M059J (cell line): ENCODE results near the gene TMEM158. TPM values are rescaled to one million over a fixed set of nuclear protein-coding genes. Genes with fewer than 3 reads are reported as not detected.
A peak's percentile ranks its signal among the peaks of the same experiment; 100 is the strongest.

Source experiments
- DNase-seq: peaks from one replicate; pipeline ENCODE4 v3.0.0-alpha.2; 2012; ENCODE audit warnings: low read depth
- total RNA-seq: library from RNA; depleted of rRNA; stranded (reverse); fragments of >200 nt; shearing (Covaris generic); gene quantifications from 2 replicates; pipeline ENCODE4 v1.2.3, GENCODE V29; 2014

TMEM158 gene
- total RNA-seq, 1 experiment from 2014 or later = 272 TPM

DNA sequence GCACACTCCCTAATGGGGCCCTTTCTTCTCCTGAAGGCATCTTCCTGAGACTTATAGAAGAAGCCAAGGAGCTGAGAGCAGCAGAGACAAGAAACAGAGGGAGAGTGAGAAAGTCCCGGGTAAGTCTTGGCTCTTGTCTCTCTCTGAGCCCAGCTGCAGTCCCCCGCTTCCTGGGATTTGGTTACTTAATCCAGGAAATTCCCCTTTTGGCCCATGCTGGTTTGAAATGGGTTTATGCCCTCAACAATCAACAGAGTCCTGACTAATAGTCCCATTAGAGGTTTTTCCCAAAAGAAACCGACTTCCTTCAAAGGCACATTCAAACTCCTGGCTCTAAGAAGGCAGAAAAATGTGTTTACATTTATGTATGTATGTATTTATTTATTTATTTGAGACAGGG is 22.0 kb downstream of the TMEM158 start:
- DNase-seq = peak; percentile 74

GRCh38 chr3:45199837-45200648 is 26.0 kb downstream of the TMEM158 start:
- peak; percentile 90 for DNase-seq

DNA sequence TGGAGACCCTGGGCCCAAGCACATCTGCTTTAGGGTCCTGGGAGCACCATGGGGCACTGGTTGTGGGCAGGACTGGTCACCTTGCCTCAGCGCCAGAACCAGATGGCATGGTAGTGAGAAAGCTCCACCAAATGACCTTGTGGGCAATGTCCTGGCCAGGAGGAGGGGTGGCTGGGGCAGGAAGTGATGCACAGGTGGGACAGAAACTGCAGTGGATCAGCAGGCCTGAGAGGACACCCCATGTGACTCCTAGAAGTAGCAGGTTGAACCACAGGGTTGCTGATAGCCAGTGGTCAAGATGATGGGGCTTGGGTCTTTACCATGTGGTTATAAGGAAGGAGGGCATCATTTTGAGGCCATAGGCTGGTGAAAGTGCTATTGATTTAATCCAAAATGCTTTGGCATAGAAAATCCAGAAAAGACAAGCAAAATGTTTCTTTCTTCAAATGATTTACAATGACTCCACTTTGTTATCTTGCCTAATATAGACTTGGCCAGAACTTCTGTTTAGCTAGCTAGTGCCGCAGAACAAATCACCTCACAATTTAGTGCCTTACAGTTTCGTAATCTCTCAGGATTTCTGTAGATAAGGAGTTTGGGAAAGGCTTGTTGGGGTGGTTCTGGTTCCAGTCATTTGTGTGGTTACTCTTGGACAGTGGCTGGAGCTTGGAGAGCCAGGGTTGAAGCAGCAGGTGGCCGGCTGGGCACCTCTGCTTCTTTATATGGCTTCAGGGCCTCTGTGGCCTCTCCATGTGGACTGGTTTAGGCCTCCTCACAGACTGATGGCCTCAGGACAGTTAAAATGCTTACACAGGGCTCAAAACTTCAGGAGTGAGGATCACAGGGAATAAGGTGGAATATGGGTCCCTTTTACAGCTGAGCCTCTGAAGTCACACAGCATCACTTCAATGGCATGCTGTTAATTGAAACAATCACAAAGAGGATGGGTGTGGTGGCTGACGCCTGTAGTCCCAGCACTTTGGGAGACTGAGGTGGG is 27.5 kb downstream of the TMEM158 start:
- DNase-seq = no peak

GRCh38 chr3:45194791-45195190 is 31.3 kb downstream of the TMEM158 start:
- DNase-seq = no peak

- no peak for DNase-seq
Observed at GRCh38 chr3:45191924-45192417, 34.1 kb downstream of the TMEM158 start.

GRCh38 chr3:45191424-45191823 is 34.7 kb downstream of the TMEM158 start:
- DNase-seq = no peak

DNA sequence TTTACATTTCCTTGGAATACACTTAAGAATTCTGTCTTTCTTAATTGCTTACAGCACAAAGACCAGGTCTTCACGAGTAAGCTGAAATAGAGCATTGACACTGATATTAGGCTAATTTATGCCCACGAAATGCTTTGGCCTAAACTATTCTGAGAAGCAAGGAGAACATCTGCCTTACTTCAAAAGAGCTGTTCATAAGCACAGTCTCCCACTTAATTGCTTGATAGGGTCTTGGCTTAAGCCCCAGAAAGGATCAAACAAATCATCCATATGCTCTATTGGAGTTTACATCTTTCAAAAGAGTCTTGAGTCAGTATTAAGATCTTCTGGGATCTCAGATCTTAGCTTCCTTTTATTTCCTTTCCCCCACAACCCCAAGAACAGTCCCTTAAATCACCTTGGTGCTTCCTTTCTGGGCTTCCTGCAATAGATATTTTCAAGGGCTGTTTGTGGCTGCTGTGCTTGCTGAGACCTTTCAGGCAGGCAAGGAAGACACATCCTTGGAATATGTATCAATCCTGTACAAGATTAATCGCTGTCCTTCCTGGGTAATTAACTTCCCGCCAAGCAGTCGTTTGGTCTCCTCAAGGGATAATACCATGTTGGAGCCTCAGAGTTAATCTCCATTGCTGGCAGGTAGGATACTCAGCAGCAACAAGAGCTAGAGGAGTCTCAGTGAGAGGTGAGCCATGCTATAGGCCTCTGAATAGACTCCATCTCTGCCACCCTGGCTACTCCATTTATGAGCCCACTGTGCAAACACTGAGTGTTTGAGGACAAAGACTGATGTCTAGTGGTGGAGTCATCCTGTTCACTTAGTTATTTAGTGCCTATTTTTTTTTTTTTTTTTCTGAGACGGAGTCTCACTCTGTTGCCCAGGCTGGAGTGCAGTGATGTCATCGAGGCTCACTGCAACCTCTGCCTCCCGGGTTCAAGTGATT is 37.1 kb downstream of the TMEM158 start:
- no peak for DNase-seq

DNA sequence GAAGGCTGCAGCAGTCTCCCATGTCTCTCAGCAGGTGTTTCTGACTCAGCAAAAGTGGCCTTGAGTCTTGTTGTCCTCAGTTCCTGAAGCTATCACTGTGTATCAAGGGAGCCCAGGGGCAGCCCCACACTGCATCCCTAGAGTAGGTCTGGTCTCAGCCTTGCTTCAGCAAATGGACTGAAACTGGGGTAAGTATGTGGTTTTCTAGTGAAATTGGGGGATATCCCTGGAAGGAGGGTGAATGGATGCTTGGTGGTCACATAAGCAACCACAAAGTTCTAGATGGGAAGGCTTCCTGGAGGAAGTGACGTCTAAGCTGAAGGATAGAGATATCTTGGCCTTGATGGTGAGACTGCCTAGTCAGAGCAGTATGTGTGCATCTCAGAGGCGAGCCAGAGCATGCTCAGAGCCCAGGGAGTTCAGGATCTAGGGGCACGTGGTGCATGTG is 38.4 kb downstream of the TMEM158 start:
- no peak for DNase-seq

GRCh38 chr3:45186871-45187270 is 39.2 kb downstream of the TMEM158 start:
- no peak for DNase-seq

DNA sequence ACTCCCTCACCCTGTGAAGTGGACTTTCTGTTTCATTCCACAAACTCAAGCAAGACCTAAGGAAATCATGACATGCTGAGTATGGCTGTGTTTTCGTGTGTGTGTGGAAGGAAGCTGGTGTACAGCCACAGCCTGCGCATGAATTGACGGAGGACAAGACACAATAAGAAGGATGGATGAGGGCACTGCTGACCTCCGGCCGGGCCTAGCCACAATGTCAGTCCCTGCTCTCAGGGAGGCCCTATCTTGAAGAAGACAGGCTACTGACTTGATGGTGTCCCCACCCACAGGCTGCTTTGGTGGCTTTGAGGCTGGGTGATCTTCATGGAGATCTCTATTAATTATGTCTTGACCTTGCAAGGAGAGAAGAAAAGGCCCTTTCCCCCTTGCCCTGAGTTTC is 40.6 kb downstream of the TMEM158 start:
- no peak for DNase-seq

DNA sequence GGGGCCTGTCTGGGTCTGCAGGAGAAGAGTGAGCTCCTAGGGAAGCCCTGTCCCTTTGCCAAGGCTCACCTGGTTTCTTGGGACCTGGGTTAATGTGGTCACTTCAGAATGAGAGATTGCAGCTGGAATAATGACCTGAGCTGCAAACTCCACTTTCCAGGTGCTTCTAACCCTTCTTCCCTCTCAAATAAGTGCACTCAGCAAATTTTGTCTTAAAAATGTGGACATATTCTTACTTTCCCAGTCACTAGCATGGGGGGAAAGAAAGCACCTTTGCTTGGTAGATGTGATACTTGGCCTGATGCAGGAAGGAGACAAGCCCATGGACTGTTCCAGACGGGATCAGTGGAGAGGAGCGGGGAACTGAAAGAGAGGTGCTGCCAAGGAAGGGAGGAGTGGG is 41.0 kb downstream of the TMEM158 start:
- DNase-seq = no peak

GRCh38 chr3:45183872-45184262 is 42.2 kb downstream of the TMEM158 start:
- DNase-seq = no peak

GRCh38 chr3:45182915-45183871 is 42.9 kb downstream of the TMEM158 start:
- DNase-seq = peak; percentile 82

DNA sequence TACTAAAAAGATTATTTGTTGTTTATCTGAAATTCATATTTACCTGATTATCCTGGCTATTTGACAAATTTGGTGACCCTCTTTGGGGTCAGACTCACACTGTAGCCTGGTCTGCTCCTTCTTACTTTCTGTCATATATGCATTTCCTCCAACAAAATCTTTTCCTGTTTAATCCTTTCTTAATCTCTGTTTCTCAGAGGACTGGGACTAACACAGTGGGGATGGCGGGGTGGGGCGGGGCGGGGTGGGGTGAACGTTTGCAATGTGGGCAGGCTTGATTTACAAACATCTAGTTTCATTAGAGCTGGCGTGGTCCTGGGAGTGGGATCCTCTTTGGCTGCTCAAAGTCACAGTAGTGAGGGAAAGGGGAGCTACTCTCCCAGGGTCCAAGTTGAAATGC is 44.6 kb downstream of the TMEM158 start:
- DNase-seq = no peak

DNA sequence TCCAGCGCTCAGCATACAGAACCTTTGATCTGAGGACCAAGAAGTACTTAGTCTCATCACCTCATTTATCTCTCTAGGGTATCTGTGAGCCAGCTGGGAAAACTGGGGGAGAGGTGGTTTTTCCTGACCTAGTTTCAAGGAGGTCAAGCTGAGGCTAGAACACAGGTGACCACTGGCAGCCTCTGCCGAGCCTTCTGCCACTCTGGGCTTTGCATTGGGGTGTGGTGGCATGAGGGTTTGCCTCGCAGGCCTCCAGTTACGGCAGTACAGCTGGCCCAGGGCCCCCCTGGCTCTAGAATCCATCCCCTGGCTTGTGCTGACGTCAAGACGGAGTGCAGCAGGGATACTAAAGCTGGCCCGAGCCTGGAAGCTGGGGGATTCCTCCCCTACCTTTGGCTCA is 45.2 kb downstream of the TMEM158 start:
- DNase-seq = no peak

- peak; percentile 78 for DNase-seq
Observed at GRCh38 chr3:45180051-45180450, 46.0 kb downstream of the TMEM158 start.

GRCh38 chr3:45179163-45179562 is 46.9 kb downstream of the TMEM158 start:
- DNase-seq = peak; percentile 67

DNA sequence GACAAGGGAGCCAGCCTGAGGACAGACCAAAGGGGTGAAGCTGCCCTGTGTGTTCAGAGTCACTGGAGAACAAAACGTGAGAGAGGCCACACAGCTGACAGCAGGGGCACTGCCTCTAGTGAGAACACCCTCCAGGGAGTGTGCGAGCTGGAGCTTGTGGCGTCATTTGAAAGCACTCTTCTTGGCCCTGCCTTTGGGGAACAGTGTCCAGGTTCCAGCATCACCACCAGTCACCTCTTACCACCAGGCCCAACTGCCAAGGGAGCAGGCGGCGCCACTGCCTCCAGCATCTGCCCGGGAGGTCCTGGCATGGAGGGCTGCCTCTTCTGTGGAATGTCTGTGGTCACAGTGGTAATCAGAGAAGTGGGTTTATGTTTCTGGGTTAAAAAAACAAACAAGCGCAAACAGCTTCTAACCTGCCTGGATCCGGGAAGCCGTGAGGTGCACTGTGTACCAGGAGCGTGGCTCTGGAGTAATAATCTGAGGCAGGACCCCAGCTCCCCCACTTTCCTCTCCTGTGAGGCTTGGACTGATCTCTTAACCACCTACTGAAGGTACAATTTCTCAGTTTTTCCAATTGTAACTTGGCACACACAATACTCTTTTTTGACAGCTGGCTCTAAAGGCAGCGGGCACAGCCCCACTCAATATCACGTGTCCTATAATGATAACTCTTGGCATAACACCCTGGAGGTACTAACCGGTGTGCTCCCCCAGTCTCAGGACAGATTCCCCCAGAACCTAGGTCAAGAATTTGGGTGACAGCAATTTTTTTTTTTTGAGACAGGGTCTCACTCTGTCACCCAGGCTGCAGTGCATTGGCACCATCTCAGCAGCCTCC is 47.7 kb downstream of the TMEM158 start:
- peak; percentile 97 for DNase-seq

DNA sequence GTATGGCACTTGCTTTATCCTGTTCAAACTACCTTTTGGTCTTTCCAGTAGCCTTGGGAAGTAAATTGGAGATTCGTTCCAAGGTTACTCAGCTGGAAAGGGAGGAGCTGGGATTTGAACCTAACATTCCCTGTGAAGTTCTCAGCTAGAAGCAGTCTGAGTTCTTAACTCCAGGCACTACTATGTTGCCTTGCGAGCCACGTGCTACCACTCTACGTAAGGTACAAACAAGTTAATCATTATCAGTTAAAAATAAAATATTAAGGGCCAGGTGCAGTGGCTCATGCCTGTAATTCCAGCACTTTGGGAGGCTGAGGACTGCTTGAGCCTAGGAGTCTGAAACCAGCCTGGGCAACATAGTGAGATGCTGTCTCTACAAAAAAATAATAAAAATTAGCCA is 49.2 kb downstream of the TMEM158 start:
- no peak for DNase-seq
